ENCODE measurements around the gene COPS3.

COPS3 gene

GRCh38 chr17:17239832-17240231 is 41.2 kb downstream of the COPS3 start:
- DNase-seq: no peak

- peak; percentile 79 for DNase-seq
Measured at GRCh38 chr17:17237026-17237799, 43.8 kb downstream of the COPS3 start, which contains the start of gene FLCN. TSS of gene FLCN (minus strand) at chr17:17237168. CDS start at chr17:17228137, 9,031 bp downstream.

GRCh38 chr17:17236295-17237025 is 44.6 kb downstream of the COPS3 start:
- DNase-seq: no peak

GRCh38 chr17:17235212-17236174 is 45.6 kb downstream of the COPS3 start:
- no peak for DNase-seq

GRCh38 chr17:17232303-17232621 is 48.8 kb downstream of the COPS3 start:
- DNase-seq: no peak

GRCh38 chr17:17231621-17232302 is 49.3 kb downstream of the COPS3 start:
- no peak for DNase-seq

- no peak for DNase-seq
Measured at GRCh38 chr17:17229416-17230384, 51.3 kb downstream of the COPS3 start.

GRCh38 chr17:17228521-17229279 is 52.3 kb downstream of the COPS3 start:
- no peak for DNase-seq

GRCh38 chr17:17227608-17228520 is 53.2 kb downstream of the COPS3 start:
- no peak for DNase-seq

- no peak for DNase-seq
Measured at GRCh38 chr17:17226451-17227265, 54.4 kb downstream of the COPS3 start.

GRCh38 chr17:17225901-17226300 is 55.1 kb downstream of the COPS3 start:
- DNase-seq: no peak

- DNase-seq: no peak
Measured at GRCh38 chr17:17224137-17224536, 56.9 kb downstream of the COPS3 start.

GRCh38 chr17:17223736-17224135 is 57.3 kb downstream of the COPS3 start:
- no peak for DNase-seq

- no peak for DNase-seq
Measured at GRCh38 chr17:17221329-17221728, 59.7 kb downstream of the COPS3 start.

- DNase-seq: no peak
Measured at GRCh38 chr17:17220529-17220928, 60.5 kb downstream of the COPS3 start.

GRCh38 chr17:17217995-17218394 is 63.1 kb downstream of the COPS3 start:
- DNase-seq: no peak

- no peak for DNase-seq
Measured at GRCh38 chr17:17216776-17217175, 64.3 kb downstream of the COPS3 start.

- DNase-seq: no peak
Measured at GRCh38 chr17:17216236-17216635, 64.8 kb downstream of the COPS3 start.
